GM13976 (cell line): Measurements from ENCODE around the gene R3HDM1.
A peak's percentile ranks its signal among the peaks of the same experiment; 100 is the strongest.

Experiments
- DNase-seq: peaks from one replicate; pipeline ENCODE4 v3.0.0; 2012; ENCODE audit warnings: low spot score
- CTCF ChIP-seq: IDR thresholded peaks from 2 replicates; pipeline ENCODE4 v1.5.1; 2012; ENCODE audit warnings: borderline replicate concordance, mild to moderate bottlenecking; ENCODE audit not compliant: insufficient read depth; ENCODE audit errors: extremely low read depth, missing control alignments, control extremely low read depth
- in situ Hi-C: fragments of 300-500 bp; cut with MboI; formaldehyde crosslinking; loops from one replicate; pipeline ENCODE4 v1.12.0; 2022; ENCODE audit warnings: low sequenced_read_pairs, mixed read lengths, inconsistent platforms; ENCODE audit not compliant: unreplicated experiment

Gene R3HDM1

DNA sequence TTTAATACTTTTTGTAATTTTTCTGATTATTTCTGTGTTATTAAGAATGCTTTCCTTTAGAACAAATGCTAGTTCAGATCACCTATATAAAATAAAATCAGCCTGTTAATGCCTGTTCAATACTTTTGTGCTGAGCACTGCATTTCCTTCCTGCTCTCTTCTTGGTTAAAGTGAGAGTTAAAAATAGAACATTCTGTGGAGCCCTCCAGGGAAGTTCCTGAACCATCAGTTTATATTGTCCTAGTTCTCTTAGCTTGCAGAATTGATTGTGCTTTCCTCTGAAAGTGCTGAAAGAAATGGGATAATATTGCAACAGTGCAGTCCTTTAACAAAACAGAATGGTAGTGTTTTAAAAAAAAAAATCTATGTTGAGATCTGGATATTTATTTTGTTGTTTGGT is 135.8 kb downstream of the R3HDM1 start:
- in situ Hi-C loops: no loop called here
- no peak for TF ChIP-seq CTCF
- DNase-seq: no peak

DNA sequence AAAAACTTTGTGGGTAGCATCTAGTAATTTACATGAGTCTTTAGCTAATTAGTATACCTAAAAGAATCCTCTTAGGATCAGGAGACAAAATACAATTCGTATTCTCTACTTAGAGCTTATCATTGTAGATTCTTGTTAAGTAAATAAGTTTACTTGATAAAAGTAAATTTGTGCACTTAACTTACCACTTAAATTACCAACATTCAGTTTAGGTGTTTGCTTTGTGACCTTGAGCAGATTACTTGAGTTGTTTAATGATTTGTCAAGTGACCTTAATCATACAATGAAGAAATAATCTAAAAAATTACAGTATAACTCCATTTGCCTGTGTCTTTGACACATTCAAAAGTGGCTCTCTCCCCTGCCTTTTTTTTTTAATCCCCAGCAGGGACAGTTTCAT is 143.2 kb downstream of the R3HDM1 start:
- no peak for DNase-seq
- in situ Hi-C loops: no loop called here

DNA sequence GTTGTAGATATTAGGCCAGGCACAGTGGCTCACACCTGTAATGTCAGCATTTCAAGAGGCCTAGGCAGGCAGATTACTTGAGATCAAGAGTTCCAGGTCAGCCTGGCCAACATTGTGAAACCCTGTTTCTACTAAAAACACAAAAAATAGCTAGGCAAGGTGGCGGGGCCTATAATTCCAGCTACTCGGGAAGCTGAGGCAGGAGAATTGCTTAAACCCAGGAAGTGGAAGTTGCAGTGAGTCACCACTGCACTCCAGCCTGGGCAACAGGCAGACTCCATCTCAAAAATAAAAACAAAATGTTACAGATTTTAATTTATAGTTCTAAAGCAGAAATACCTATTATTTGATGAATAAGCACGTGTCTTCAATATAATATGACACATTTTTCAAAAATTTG is 144.7 kb downstream of the R3HDM1 start:
- no peak for TF ChIP-seq CTCF
- in situ Hi-C loops: no loop called here
- DNase-seq: no peak

More for the DNA sequence above, 143.2 kb downstream of the R3HDM1 start:
- TF ChIP-seq CTCF: no peak

GRCh38 chr2:135679125-135679524 is 147.8 kb downstream of the R3HDM1 start:
- in situ Hi-C loops: no loop called here
- no peak for DNase-seq
- no peak for TF ChIP-seq CTCF

DNA sequence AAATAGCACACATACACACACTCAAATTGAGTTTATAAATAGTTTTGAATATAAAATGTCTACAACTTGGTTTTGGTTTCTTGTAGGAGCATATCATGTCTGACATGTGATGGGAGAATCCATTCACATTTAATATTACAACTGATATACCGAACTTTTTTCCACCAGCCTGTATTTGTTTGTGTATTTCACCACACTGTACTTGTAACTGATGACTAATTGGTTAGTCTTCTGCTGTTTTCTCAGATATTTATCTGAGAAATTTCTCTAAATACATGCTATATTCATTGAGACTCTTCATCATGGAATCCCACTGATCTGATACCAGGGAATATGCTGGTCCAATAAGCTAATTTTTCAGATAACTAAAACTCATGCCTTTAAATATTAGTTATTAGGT is 154.1 kb downstream of the R3HDM1 start:
- in situ Hi-C loops: no loop called here
- DNase-seq: no peak
- TF ChIP-seq CTCF: no peak

GRCh38 chr2:135688978-135689377 is 157.7 kb downstream of the R3HDM1 start:
- DNase-seq: no peak
- in situ Hi-C loops: no loop called here
- no peak for TF ChIP-seq CTCF

DNA sequence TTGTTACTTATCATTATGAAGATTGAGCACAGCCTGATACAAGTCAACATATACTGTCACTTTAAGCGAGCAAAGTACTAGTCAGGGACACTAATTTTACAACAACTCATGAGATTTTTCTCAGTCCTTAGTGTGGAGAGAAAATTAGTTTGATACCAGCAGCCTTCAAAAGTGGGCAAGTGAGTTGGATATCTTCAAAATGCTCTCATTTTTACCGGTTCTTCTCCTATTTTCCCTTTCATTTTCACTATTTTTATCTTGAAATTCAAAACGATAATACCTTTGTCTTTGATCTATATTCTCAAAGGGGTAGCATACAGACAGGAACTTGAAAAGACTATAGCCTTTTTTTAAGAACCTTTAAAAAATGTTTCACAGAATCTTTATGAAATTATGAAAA is 158.4 kb downstream of the R3HDM1 start:
- DNase-seq: peak; percentile 46
- TF ChIP-seq CTCF: no peak
- in situ Hi-C loops: no loop called here
